ENCODE data around the gene SEC16A.

DNA sequence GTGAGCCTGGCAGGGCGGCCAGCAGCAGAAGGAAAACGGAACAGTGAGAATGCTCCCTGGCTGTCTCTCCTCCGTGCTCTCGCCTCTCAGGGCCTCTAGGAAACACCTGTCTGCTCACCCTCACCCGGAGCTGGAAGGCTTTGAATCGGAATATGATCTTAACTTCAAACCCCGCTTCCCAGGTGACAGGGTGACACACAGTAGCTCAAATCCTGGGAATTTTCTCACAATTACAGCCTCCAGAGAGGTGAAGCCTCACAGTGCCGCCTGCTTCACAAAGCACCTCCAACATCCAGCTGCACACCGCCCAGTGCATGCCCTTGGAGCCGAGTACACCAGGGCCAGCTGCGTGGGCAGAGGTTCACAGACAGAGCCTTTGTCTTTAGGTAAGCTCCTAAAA is 12.5 kb downstream of the SEC16A start:
- TF ChIP-seq GATA2 (IDR thresholded peaks at IDR 0.05; ENCODE audit: low read depth, low read length) (no peak), GATA3 (IDR thresholded peaks at IDR 0.05; ENCODE audit: low read depth, low read length) (no peak)

All from SH-SY5Y (cell line).